ENCODE results near the gene PIGO.

The PIGO gene

GRCh38 chr9:35105571-35106342 is 9.4 kb upstream of the PIGO start:
- no peak for DNase-seq

GRCh38 chr9:35105126-35105525 is 8.7 kb upstream of the PIGO start:
- DNase-seq: no peak

- no peak for DNase-seq
These were observed 8.2 kb upstream of the PIGO start for GRCh38 chr9:35104586-35104985.

GRCh38 chr9:35103660-35104191 is 7.3 kb upstream of the PIGO start:
- no peak for DNase-seq

GRCh38 chr9:35102769-35103659 is 6.6 kb upstream of the PIGO start, which contains the start of gene STOML2:
STOML2 (minus strand) TSS chr9:35103131; CDS start chr9:35103094, 37 bp downstream.
- peak; percentile 97 for DNase-seq

GRCh38 chr9:35102465-35102768 is 6.0 kb upstream of the PIGO start:
- DNase-seq: peak; percentile 37

GRCh38 chr9:35097573-35097972 is 1.2 kb upstream of the PIGO start:
- no peak for DNase-seq

GRCh38 chr9:35091536-35091935 is 4.9 kb downstream of the PIGO start:
- no peak for DNase-seq

- DNase-seq: no peak
These were observed 7.0 kb downstream of the PIGO start for GRCh38 chr9:35089434-35089833.

- no peak for DNase-seq
These were observed 11.3 kb downstream of the PIGO start for GRCh38 chr9:35085078-35085477.

GRCh38 chr9:35079426-35080341 is 16.7 kb downstream of the PIGO start, which contains the start of gene FANCG:
FANCG (minus strand) TSS chr9:35079942; CDS start chr9:35079524, 418 bp downstream.
- DNase-seq: peak; percentile 95

GRCh38 chr9:35079041-35079425 is 17.4 kb downstream of the PIGO start:
- peak; percentile 37 for DNase-seq

GRCh38 chr9:35078066-35078465 is 18.3 kb downstream of the PIGO start:
- no peak for DNase-seq

- DNase-seq: no peak
These were observed 19.5 kb downstream of the PIGO start for GRCh38 chr9:35076848-35077247.

- no peak for DNase-seq
These were observed 21.0 kb downstream of the PIGO start for GRCh38 chr9:35075358-35075757.

- no peak for DNase-seq
These were observed 21.6 kb downstream of the PIGO start for GRCh38 chr9:35074791-35075190.

GRCh38 chr9:35074141-35074540 is 22.2 kb downstream of the PIGO start:
- DNase-seq: no peak

- DNase-seq: no peak
These were observed 23.1 kb downstream of the PIGO start for GRCh38 chr9:35073279-35073612.

GRCh38 chr9:35072461-35073278 is 23.7 kb downstream of the PIGO start, which contains the start of gene VCP:
VCP (minus strand) TSS chr9:35072625; CDS start chr9:35072353, 272 bp downstream.
- DNase-seq: peak; percentile 98

- peak; percentile 83 for DNase-seq
These were observed 24.5 kb downstream of the PIGO start for GRCh38 chr9:35071814-35072460.

Measured in DMS53 (cell line).